SU-DHL-6 (cell line): Measurements from ENCODE around the gene MTMR12.
"Not testable (repeated sequence)": the region's sequence is repeated elsewhere in the genome, so short reads cannot be mapped to it uniquely, and the experiment has no call there.

ENCODE experiments used
- H2AFZ ChIP-seq: fragments of 200-600 bp; sonication (generic); 2 replicates; pipeline ENCODE4 v1.6.1; 2014; ENCODE audit warnings: low read depth, mild to moderate bottlenecking, moderate library complexity, mixed read lengths, antibody characterized with exemption, low read length; ENCODE audit not compliant: severe bottlenecking
- H3F3A ChIP-seq: fragments of 200-600 bp; shearing (Covaris generic); 2 replicates; pipeline ENCODE4 v1.6.0; 2016; ENCODE audit warnings: antibody characterized with exemption, mild to moderate bottlenecking; ENCODE audit not compliant: insufficient read depth
- H3K27ac ChIP-seq: fragments of 200-600 bp; sonication (generic); 2 replicates; pipeline ENCODE4 v1.5.1; 2016; ENCODE audit warnings: low read depth, mild to moderate bottlenecking, low read length, moderate library complexity, mixed read lengths
- H3K27me3 ChIP-seq: fragments of 200-600 bp; sonication (generic), shearing (Covaris generic); 2 replicates; pipeline ENCODE4 v1.6.0; 2014; ENCODE audit warnings: mild to moderate bottlenecking, low read length
- H3K36me3 ChIP-seq: fragments of 200-600 bp; sonication (generic); 2 replicates; pipeline ENCODE4 v1.6.1; 2014; ENCODE audit warnings: mild to moderate bottlenecking, low read length, mixed read lengths
- H3K4me2 ChIP-seq: fragments of 300-600, 200-600 bp; shearing (Covaris generic), sonication (generic); 2 replicates; pipeline ENCODE4 v1.6.0; 2014; ENCODE audit warnings: low read length, low read depth, mild to moderate bottlenecking; ENCODE audit not compliant: poor library complexity, severe bottlenecking
- H3K4me3 ChIP-seq: fragments of 200-600 bp; sonication (generic); 2 replicates; pipeline ENCODE4 v1.5.1; 2014; ENCODE audit warnings: antibody characterized with exemption, low read length, mild to moderate bottlenecking, mixed read lengths; ENCODE audit not compliant: insufficient read depth, poor library complexity, severe bottlenecking
- H3K79me2 ChIP-seq: fragments of 200-600 bp; sonication (generic); 2 replicates; pipeline ENCODE4 v1.6.1; 2014; ENCODE audit warnings: mild to moderate bottlenecking, low read length, moderate library complexity; ENCODE audit not compliant: insufficient read depth
- H3K9ac ChIP-seq: fragments of 200-600 bp; sonication (generic); 2 replicates; pipeline ENCODE4 v1.7.0; 2014; ENCODE audit warnings: mild to moderate bottlenecking, low read length
- H3K9me2 ChIP-seq: fragments of 200-600 bp; sonication (generic); replicated peaks from 2 replicates; pipeline ENCODE4 v1.6.1; 2014; ENCODE audit warnings: low read length; ENCODE audit not compliant: insufficient read depth
- H3K9me3 ChIP-seq: fragments of 200-600 bp; sonication (generic); 2 replicates; pipeline ENCODE4 v1.6.1; 2014; ENCODE audit warnings: low read length, mixed read lengths; ENCODE audit not compliant: insufficient read depth
- H4K20me1 ChIP-seq: fragments of 200-600 bp; sonication (generic); 2 replicates; pipeline ENCODE4 v1.6.1; 2014; ENCODE audit warnings: low read depth, mild to moderate bottlenecking, antibody characterized with exemption, low read length, moderate library complexity, mixed read lengths
- EZH2phosphoT487 ChIP-seq: fragments of 200-600 bp; sonication (generic), shearing (Covaris generic); conservative IDR thresholded peaks from 2 replicates; pipeline ENCODE4 v1.6.1; 2018; ENCODE audit warnings: mild to moderate bottlenecking, antibody characterized with exemption, low read length, moderate library complexity, mixed read lengths
- TF ChIP-seq, protein P1 (sequence below): fragments of 200-600 bp; sonication (generic); IDR thresholded peaks from one replicate; pipeline ENCODE4 v1.5.1; 2017; ENCODE audit warnings: antibody characterized with exemption, mild to moderate bottlenecking, low read length, moderate library complexity; ENCODE audit not compliant: insufficient read depth, poor library complexity, severe bottlenecking

The MTMR12 gene

DNA sequence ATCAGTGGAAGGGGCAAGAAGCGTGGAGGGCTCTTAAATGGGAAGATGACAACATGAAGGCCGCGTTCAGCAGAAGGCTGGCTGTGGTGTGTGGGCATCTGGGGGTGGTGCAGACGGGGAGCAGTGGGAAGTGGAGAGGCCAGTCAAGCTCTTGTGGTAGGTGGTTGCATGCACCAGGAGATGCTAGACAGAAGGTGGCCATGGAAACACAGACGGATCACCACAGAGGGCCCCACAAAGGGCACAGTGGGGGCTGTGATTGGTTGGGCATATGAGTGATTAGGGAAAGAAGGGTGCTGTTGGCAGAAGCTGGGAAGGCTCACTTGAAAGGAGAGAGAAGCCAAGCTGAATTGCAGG is 14.7 kb downstream of the MTMR12 start:
- Histone ChIP-seq H3K4me2 (no peak overlapping the region), H3K27ac (no peak overlapping the region), H3K9me2 (no peaks in the 10 kb centered on the region), H4K20me1 (no peaks in the 10 kb centered on the region; the same call in 1 of the 2 replicates), H3K9ac (no peak overlapping the region), H3K36me3 (no peaks in the 10 kb centered on the region), H3K27me3 (no peaks in the 10 kb centered on the region), H3F3A (no peaks in the 10 kb centered on the region), H3K4me3 (no peak overlapping the region), H3K9me3 (no peaks in the 10 kb centered on the region), H2AFZ (no peak overlapping the region), H3K79me2 (peaks cover 80% of the 10 kb centered on the region)
- no peak for TF ChIP-seq EZH2phosphoT487
- TF ChIP-seq, protein P1, sequence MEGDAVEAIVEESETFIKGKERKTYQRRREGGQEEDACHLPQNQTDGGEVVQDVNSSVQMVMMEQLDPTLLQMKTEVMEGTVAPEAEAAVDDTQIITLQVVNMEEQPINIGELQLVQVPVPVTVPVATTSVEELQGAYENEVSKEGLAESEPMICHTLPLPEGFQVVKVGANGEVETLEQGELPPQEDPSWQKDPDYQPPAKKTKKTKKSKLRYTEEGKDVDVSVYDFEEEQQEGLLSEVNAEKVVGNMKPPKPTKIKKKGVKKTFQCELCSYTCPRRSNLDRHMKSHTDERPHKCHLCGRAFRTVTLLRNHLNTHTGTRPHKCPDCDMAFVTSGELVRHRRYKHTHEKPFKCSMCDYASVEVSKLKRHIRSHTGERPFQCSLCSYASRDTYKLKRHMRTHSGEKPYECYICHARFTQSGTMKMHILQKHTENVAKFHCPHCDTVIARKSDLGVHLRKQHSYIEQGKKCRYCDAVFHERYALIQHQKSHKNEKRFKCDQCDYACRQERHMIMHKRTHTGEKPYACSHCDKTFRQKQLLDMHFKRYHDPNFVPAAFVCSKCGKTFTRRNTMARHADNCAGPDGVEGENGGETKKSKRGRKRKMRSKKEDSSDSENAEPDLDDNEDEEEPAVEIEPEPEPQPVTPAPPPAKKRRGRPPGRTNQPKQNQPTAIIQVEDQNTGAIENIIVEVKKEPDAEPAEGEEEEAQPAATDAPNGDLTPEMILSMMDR = no peak

DNA sequence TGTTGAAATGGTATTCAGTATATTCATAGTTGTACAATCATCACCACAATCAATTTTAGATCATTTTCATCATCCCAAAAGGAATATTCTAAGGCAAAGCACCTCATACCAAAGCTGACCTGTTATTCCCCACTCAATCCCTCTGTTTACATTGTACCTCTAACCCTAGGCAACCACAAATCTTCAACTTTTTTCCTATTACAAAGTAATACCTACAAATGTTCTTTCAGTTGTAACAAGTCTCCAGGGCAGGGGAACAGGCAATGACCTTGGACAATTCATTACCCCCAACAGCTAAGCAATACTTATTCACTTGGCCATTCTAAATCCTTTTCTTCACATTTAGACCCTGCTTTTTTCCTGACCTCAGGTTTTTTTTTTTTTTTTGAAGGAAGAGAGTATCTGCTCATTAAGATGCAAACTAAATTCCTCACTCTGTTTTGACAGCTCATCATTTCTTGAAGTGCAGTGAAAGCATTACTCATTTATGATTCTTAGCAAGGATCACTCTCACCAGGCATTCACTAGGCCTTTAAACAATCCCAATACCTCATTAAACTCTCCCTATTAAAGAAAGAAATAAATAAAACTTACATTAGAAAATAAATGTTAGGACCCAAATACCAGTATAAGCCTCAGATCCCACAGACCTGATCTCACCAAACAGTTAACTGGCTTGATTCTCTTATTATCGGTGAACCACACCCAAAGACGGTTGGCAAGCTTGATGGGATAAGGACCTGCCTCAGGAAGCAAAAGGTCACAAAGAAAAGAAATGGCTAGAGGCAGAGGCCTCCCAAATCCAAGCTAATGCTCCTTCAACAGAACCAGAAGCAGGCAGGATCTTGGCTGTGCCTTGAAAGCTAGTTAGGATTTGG is 15.3 kb downstream of the MTMR12 start:
- Histone ChIP-seq H3K9me3 (no peaks in the 10 kb centered on the region), H3K9me2 (no peaks in the 10 kb centered on the region), H3K4me3 (no peak overlapping the region), H3K4me2 (no peak overlapping the region), H4K20me1 (no peaks in the 10 kb centered on the region; the same call in 1 of the 2 replicates), H3K27me3 (no peaks in the 10 kb centered on the region), H3K27ac (no peak overlapping the region), H3K9ac (no peak overlapping the region), H3F3A (no peaks in the 10 kb centered on the region), H2AFZ (no peak overlapping the region), H3K36me3 (no peaks in the 10 kb centered on the region), H3K79me2 (peaks cover 76% of the 10 kb centered on the region)
- TF ChIP-seq EZH2phosphoT487 = no peak
- TF ChIP-seq, protein P1 = no peak

DNA sequence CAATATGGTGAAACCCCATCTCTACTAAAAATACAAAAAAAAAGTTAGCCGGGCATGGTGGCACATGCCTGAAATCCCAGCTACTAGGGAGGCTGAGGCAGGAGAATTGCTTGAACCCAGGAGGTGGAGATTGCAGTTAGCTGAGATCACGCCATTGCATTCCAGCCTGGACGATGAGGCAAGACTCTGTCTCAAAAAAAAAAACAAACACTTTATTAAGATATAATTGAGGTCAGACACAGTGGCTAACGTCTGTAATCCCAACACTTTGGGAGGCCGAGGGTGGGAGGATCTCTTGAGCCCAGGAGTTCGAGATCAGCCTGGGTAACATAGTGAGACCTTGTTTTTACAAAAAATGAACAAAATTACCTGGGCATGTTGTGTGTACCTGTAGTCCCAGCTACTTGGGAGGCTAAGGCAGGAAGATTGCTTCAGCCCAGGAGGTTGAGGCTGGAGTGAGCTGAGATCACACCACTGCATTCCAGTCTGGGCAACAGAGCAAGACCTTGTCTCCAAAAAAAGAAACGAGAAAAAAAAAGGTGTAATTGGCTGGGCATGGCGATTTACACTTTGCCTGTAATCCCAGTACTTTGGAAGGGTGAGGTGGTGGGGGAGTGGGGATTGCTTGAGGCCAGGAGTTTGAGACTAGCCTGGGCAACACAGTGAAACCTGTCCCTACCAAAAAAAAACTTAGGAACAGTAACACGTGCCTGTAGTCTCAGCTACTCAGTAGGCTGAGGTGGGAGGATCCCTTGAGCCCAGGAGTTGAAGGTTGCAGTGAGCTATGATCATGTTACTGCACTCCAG is 16.6 kb downstream of the MTMR12 start:
- not testable (repeated sequence) for H3K27me3 ChIP-seq, H3F3A ChIP-seq, H3K9me3 ChIP-seq, H3K27ac ChIP-seq, H4K20me1 ChIP-seq, H3K36me3 ChIP-seq, H3K9ac ChIP-seq, H3K4me3 ChIP-seq, H3K4me2 ChIP-seq, H2AFZ ChIP-seq, H3K9me2 ChIP-seq
- peaks cover 63% of the 10 kb centered on the region for H3K79me2 ChIP-seq

DNA sequence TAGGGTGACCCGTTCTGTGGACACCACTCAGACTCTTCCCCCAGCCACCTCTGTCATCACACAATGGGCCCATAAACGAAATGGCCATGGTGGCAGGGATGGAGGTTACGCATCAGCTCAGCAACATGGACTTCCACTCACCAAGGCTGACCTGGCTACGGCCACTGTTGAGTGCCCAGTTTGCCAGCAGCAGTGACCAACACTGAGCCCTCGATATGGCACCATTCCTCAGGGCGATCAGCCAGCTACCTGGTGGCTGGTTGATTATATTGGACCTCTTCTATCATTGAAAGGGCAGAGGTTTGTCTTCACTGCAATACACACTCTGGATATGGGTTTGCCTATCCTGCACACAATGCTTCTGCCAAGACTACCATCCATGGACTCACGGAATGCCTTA is 21.1 kb downstream of the MTMR12 start:
- TF ChIP-seq EZH2phosphoT487 = no peak
- TF ChIP-seq, protein P1 = no peak
- no peaks in the 10 kb centered on the region; the same call in 1 of the 2 replicates for H4K20me1 ChIP-seq
- no peaks in the 10 kb centered on the region for H3K9me2 ChIP-seq
- H3K9ac ChIP-seq = no peak overlapping the region
- no peaks in the 10 kb centered on the region for H3K9me3 ChIP-seq
- no peaks in the 10 kb centered on the region for H3F3A ChIP-seq
- H3K79me2 ChIP-seq = peaks cover 38% of the 10 kb centered on the region; the same call in 1 of the 2 replicates
- H3K4me3 ChIP-seq = no peak overlapping the region
- H3K27me3 ChIP-seq = no peaks in the 10 kb centered on the region
- H3K4me2 ChIP-seq = no peak overlapping the region
- H3K27ac ChIP-seq = no peak overlapping the region
- H3K36me3 ChIP-seq = no peaks in the 10 kb centered on the region
- no peak overlapping the region for H2AFZ ChIP-seq
